Pancreas (tissue), 10 donors: ENCODE results near the gene CACNA1E. TPM values are rescaled to one million over a fixed set of nuclear protein-coding genes. Genes with fewer than 3 reads are reported as not detected.
"Not testable (repeated sequence)": the region's sequence is repeated elsewhere in the genome, so short reads cannot be mapped to it uniquely, and the experiment has no call there.

Source experiments
- ATAC-seq, 4 donors: fragments of 200-7000 bp; cut with Tn5 transposase; one replicate each; pipeline versions ENCODE4 v1.8.0 to v1.9.1; 2020; ENCODE audit warnings: mild to moderate bottlenecking in 4 of 4, moderate library complexity in 4 of 4
- DNase-seq, 6 donors: peaks; one replicate each; pipeline ENCODE4 v3.0.0-alpha.2; 2020
- FAIRE-seq: peaks from 2 replicates; lab custom pipeline; 2012; peaks lifted over from hg19 to GRCh38; lab: Jason Lieb, UNC
- H3K27ac ChIP-seq, 4 donors: fragments of 200-600 bp; sonication (generic); 1 replicate in 3 of 4; 2 replicates in 1 of 4; pipeline versions ENCODE4 v1.5.0 to v1.8.0; 2020
- H3K27me3 ChIP-seq, 4 donors: fragments of 200-600 bp; one replicate each; pipeline ENCODE4 v1.8.0; 2021
- H3K36me3 ChIP-seq, 3 donors: fragments of 200-600 bp; sonication (generic) in 1 of 3; one replicate each; pipeline versions ENCODE4 v1.5.0 to v1.8.0; 2020 to 2021
- H3K4me1 ChIP-seq, 3 donors: fragments of 200-600 bp; one replicate each; pipeline ENCODE4 v1.8.0; 2021
- H3K4me3 ChIP-seq, 4 donors: fragments of 200-600 bp; sonication (generic) in 2 of 4; one replicate each; pipeline versions ENCODE4 v1.5.0 to v1.8.0; 2020 to 2021
- H3K9me3 ChIP-seq, 4 donors: fragments of 200-600 bp; one replicate each; pipeline ENCODE4 v1.8.0; 2021
- CTCF ChIP-seq, 4 donors: fragments of 200-600 bp; sonication (generic) in 3 of 4; IDR thresholded peaks; one replicate each; pipeline versions ENCODE4 v1.5.0 to v1.8.0; 2021; ENCODE audit warnings: antibody characterized with exemption in 4 of 4
- WGBS, 2 donors: extraction: QIAGEN DNeasy Blood & Tissue Kit; methylation state at CpG; one replicate each; pipeline ENCODE4 v1.1.7; 2013; 5-methylcytosine and 5-hydroxymethylcytosine counted together
- intact Hi-C, 3 donors: fragments of 100-400 bp; cut with DNase I; formaldehyde crosslinking; loops; one replicate each; pipeline versions ENCODE4 v1.11.1 to v1.14.2; 2022
- polyA plus RNA-seq, 2 donors: library from polyadenylated mRNA; stranded (reverse); fragments of 200-250 nt; gene quantifications; one replicate each; pipeline ENCODE4 v1.2.3, GENCODE V29; 2013
- total RNA-seq, 6 donors: library from RNA; stranded (reverse); fragmentation: NEBNext Ultra II Directional in 4 of 6; extraction: Animal tissue kit (Norgen Biotek cat#: 25700) in 4 of 6; gene quantifications; one replicate each; pipeline versions ENCODE4 v1.2.1 to v1.2.4, GENCODE V29; 2021 to 2023
- donor health status: healthy with polysubstance abuse.
- donor health status: DM: no; HTN: no; CAD: no; lungs with moderate emphysema.
- donor health status: DM: no; HTN: no; CAD: no.
- donor health status: control.
- donor health status: control.
- donor health status: Bipolar disorder and iron deficiency.
- donor health status: DM: yes; HTN: yes; CAD: no.
- donor health status: DM: no; HTN: no; CAD: no.
- donor health status: DM: no; HTN: no; CAD: no.
- donor health status: DM: yes; HTN: yes; CAD: no.

The CACNA1E gene
- total and polyA plus RNA-seq, 8 donors: 0.02 to 0.12 (median 0.07) TPM; not detected in 2

- DNase-seq (no peak), ATAC-seq (no peak), FAIRE-seq (no peak)
- Histone ChIP-seq H3K9me3 (no peaks in the 10 kb centered on the region), H3K4me1 (no peaks in the 10 kb centered on the region), H3K27ac (no peak overlapping the region), H3K4me3 (no peak overlapping the region), H3K36me3 (no peaks in the 10 kb centered on the region), H3K27me3 (no peaks in the 10 kb centered on the region)
- WGBS, 2 donors: 72 to 80% methylated on average over 4 of the region's 4 CpGs
- intact Hi-C loops: no loop called here
- no peak for TF ChIP-seq CTCF (IDR thresholded peaks at IDR 0.05)
These were observed 333.3 kb downstream of the CACNA1E start for GRCh38 chr1:181816608-181817007.

DNA sequence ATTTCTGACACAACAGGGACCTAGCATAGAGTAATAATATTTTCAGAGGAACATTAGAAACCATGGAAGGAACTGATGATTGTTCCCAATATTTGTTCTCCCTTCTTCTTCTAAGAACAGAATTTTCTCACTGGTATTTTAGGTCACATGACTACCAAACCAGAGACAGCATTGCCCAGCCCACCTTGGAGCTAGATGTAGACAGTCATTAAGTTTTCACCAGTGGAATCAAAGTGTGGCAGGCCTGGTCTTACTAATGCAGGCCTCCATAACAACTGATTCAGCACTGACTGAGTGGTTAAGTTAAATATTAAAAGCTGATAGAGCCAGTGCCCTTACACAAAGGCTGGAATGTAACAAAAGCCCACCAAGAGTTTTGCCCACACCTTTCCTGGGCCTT lies 333.8 kb downstream of the CACNA1E start:
- no peak for ATAC-seq
- H3K4me3 ChIP-seq: no peak overlapping the region
- H3K36me3 ChIP-seq: no peaks in the 10 kb centered on the region
- H3K9me3 ChIP-seq: no peaks in the 10 kb centered on the region
- no peak for DNase-seq
- H3K4me1 ChIP-seq: no peaks in the 10 kb centered on the region
- H3K27me3 ChIP-seq: no peaks in the 10 kb centered on the region
- H3K27ac ChIP-seq: no peak overlapping the region
- no peak for TF ChIP-seq CTCF (IDR thresholded peaks at IDR 0.05)
- intact Hi-C loops: no loop called here
- FAIRE-seq: no peak

- no peaks in the 10 kb centered on the region for H3K9me3 ChIP-seq
- no peaks in the 10 kb centered on the region for H3K36me3 ChIP-seq
- ATAC-seq: no peak
- DNase-seq: no peak
- intact Hi-C loops: no loop called here
- no peak for FAIRE-seq
- no peak overlapping the region for H3K27ac ChIP-seq
- H3K4me3 ChIP-seq: no peak overlapping the region
- H3K4me1 ChIP-seq: no peaks in the 10 kb centered on the region
- 67 to 86% methylated on average over 2 of the region's 2 CpGs for WGBS, 2 donors
- H3K27me3 ChIP-seq: no peaks in the 10 kb centered on the region
- TF ChIP-seq CTCF (IDR thresholded peaks at IDR 0.05): no peak
These were observed 335.1 kb downstream of the CACNA1E start for GRCh38 chr1:181818459-181818858.

DNA sequence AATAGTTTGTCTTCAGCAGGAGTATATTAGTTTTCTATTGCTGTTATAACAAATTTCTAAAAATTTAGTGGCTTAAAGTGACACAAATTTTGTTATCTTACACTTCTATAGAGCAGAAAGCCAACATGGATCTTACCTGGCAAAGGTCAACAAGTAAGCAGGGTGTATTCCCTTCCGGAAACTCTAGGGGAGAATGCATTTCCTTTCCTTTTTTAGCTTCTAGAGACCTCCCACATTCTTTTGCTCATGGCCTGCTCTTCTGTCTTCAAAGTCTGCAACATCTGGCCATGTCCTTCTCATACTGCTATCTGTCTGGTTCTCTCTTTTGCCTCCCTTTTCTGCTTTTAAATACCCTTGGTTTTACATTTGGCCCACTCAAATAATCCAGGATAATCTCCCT lies 335.6 kb downstream of the CACNA1E start:
- intact Hi-C loops: no loop called here
- TF ChIP-seq CTCF (IDR thresholded peaks at IDR 0.05): no peak
- H3K4me1 ChIP-seq: no peaks in the 10 kb centered on the region
- no peak overlapping the region for H3K27ac ChIP-seq
- WGBS, 2 donors: 71 to 80% methylated on average over 1 of the region's 1 CpG
- FAIRE-seq (no peak), DNase-seq (no peak), ATAC-seq (no peak)
- H3K4me3 ChIP-seq: no peak overlapping the region
- H3K36me3 ChIP-seq: no peaks in the 10 kb centered on the region
- H3K9me3 ChIP-seq: no peaks in the 10 kb centered on the region
- no peaks in the 10 kb centered on the region for H3K27me3 ChIP-seq

GRCh38 chr1:181821701-181822100 lies 338.4 kb downstream of the CACNA1E start:
- Histone ChIP-seq H3K4me3 (no peak overlapping the region), H3K9me3 (no peaks in the 10 kb centered on the region), H3K27ac (no peak overlapping the region), H3K27me3 (no peaks in the 10 kb centered on the region), H3K4me1 (no peaks in the 10 kb centered on the region), H3K36me3 (no peaks in the 10 kb centered on the region)
- TF ChIP-seq CTCF (IDR thresholded peaks at IDR 0.05): no peak
- no peak for FAIRE-seq
- intact Hi-C loops: no loop called here
- ATAC-seq: no peak
- no peak for DNase-seq

DNA sequence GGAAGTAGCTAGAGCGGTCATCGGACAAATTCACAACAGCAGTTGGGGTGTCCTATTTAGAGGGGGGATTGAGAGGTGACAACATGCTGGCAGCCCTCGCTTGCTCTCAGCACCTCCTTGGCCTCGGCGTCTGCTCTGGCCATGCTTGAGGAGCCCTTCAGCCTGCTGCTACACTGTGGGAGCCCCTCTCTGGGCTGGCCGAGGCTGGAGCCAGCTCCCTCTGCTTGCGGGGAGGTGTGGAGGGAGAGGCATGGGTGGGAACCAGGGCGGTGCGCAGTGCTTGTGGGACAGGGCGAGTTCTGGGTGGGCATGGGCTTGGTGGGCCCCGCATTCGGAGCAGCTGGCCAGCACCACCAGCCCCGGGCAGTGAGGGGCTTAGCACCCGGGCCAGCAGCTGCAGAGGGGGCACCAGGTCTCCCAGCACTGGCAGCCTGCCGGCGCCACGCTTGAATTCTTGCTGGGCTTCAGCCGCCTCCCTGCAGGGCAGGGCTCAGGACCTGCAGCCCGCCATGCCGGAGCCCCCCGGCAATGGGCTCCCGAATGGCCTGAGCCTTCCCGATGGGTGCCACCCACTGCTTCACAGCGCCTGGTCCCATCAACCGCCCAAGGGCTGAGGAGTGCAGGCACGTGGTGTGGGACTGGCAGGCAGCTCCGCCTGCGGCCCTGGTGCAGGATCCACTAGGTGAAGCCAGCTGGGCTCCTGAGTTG lies 349.0 kb downstream of the CACNA1E start:
- peak in 1 of 6 donors; percentile 46 for DNase-seq
- FAIRE-seq: not testable (repeated sequence)

More for the DNA sequence above, 349.0 kb downstream of the CACNA1E start:
- intact Hi-C loops, H3K9me3 ChIP-seq, H3K36me3 ChIP-seq, H3K27ac ChIP-seq, ATAC-seq, H3K4me3 ChIP-seq, H3K27me3 ChIP-seq, H3K4me1 ChIP-seq: not testable (repeated sequence)
- WGBS, 2 donors: 87 to 91% methylated on average over 28 of the region's 28 CpGs
